PC-3 (cell line): ENCODE results near the gene UQCRC2. TPM values are rescaled to one million over a fixed set of nuclear protein-coding genes. Genes with fewer than 3 reads are reported as not detected.

Experiments
- ATAC-seq: fragments of 200-7000 bp; cut with Tn5 transposase; 2 replicates; pipeline ENCODE4 v1.9.1; 2020; ENCODE audit warnings: mild to moderate bottlenecking, moderate library complexity
- BruUV-seq: library from RNA; stranded (reverse); fragments of 400-500 nt; replicated peaks from 2 replicates; lab custom pipeline; 2021; lab: Mats Ljungman, UMichigan
- CTCF ChIA-PET: fragments of 300-600 bp; sonication (Branson Sonifier 250); formaldehyde crosslinking; loops from one replicate; lab custom pipeline; 2022; ENCODE audit warnings: antibody characterized with exemption; lab: Charles Lee
- POLR2A ChIA-PET: fragments of 300-600 bp; sonication (Branson Sonifier 250); formaldehyde crosslinking; loops from one replicate; lab custom pipeline; 2022; ENCODE audit warnings: antibody characterized with exemption; ENCODE audit not compliant: unreplicated experiment; lab: Charles Lee
- DNase-seq: peaks from one replicate; pipeline ENCODE4 v3.0.0-alpha.2; 2015
- H2AFZ ChIP-seq: fragments of 300-600 bp; sonication (generic); 2 replicates; pipeline ENCODE4 v1.6.0; 2016; ENCODE audit warnings: antibody characterized with exemption, low read length
- H3F3A ChIP-seq: fragments of 300-600 bp; sonication (generic); one replicate; pipeline ENCODE4 v1.6.0; 2017; ENCODE audit warnings: antibody characterized with exemption, low read length, control low read depth, mild to moderate bottlenecking; ENCODE audit not compliant: unreplicated experiment
- H3K27ac ChIP-seq: fragments of 300-600 bp; sonication (generic); 2 replicates; pipeline ENCODE4 v1.5.1; 2016; ENCODE audit warnings: mild to moderate bottlenecking, low read length
- H3K27me3 ChIP-seq: fragments of 300-600 bp; sonication (generic); 2 replicates; pipeline ENCODE4 v1.6.1; 2016; ENCODE audit warnings: low read length, mixed read lengths
- H3K36me3 ChIP-seq: fragments of 300-600 bp; sonication (generic); 2 replicates; pipeline ENCODE4 v1.6.1; 2016; ENCODE audit warnings: low read depth, mixed run types, low read length, mixed read lengths
- H3K4me1 ChIP-seq: fragments of 300-600 bp; sonication (generic); 2 replicates; pipeline ENCODE4 v1.5.1; 2016; ENCODE audit warnings: low read length; ENCODE audit not compliant: insufficient read depth
- H3K4me2 ChIP-seq: fragments of 300-600 bp; sonication (generic); 2 replicates; pipeline ENCODE4 v1.6.0; 2016; ENCODE audit warnings: low read length
- H3K4me3 ChIP-seq: fragments of 300-600 bp; sonication (generic); 2 replicates; pipeline ENCODE4 v1.5.1; 2016; ENCODE audit warnings: mild to moderate bottlenecking, low read length, mixed read lengths
- H3K79me2 ChIP-seq: fragments of 300-600 bp; sonication (generic); 2 replicates; pipeline ENCODE4 v1.6.1; 2017; ENCODE audit warnings: low read length, mixed read lengths
- H3K9ac ChIP-seq: fragments of 300-600 bp; sonication (generic); 2 replicates; pipeline ENCODE4 v1.6.0; 2016; ENCODE audit warnings: mild to moderate bottlenecking, low read length
- H3K9me2 ChIP-seq: fragments of 300-600 bp; sonication (generic); replicated peaks from 2 replicates; pipeline ENCODE4 v1.6.1; 2016; ENCODE audit warnings: mixed run types, low read length, mixed read lengths
- H3K9me3 ChIP-seq: fragments of 300-600 bp; sonication (generic); 2 replicates; pipeline ENCODE4 v1.6.1; 2016; ENCODE audit warnings: low read length, mixed read lengths
- H4K20me1 ChIP-seq: fragments of 300-600 bp; sonication (generic); 2 replicates; pipeline ENCODE4 v1.6.1; 2016; ENCODE audit warnings: low read length, mixed read lengths
- CTCF ChIP-seq: fragments of 300-600 bp; sonication (generic); conservative IDR thresholded peaks from 2 replicates; pipeline ENCODE4 v1.5.1; 2017; ENCODE audit warnings: antibody characterized with exemption, low read depth, mild to moderate bottlenecking, low read length
- EZH2 ChIP-seq: fragments of 300-600 bp; sonication (generic); IDR thresholded peaks from one replicate; pipeline ENCODE4 v1.6.1; 2017; ENCODE audit warnings: antibody characterized with exemption, mild to moderate bottlenecking, low read length; ENCODE audit not compliant: unreplicated experiment
- EZH2phosphoT487 ChIP-seq: fragments of 300-600 bp; sonication (generic); IDR thresholded peaks from 2 replicates; pipeline ENCODE4 v1.6.1; 2018; ENCODE audit warnings: mild to moderate bottlenecking, antibody characterized with exemption, low read length, borderline replicate concordance
- intact Hi-C: fragments of 100-400 bp; cut with micrococcal nuclease; formaldehyde crosslinking; loops from 2 replicates; pipeline ENCODE4 v1.9.0; 2023
- total RNA-seq: library from RNA; depleted of rRNA; stranded (reverse); fragments of >200 nt; gene quantifications from 2 replicates; pipeline ENCODE4 v1.2.3, GENCODE V29; 2014

UQCRC2 gene
- total RNA-seq, 1 experiment from 2014 or later = 116 TPM

DNA sequence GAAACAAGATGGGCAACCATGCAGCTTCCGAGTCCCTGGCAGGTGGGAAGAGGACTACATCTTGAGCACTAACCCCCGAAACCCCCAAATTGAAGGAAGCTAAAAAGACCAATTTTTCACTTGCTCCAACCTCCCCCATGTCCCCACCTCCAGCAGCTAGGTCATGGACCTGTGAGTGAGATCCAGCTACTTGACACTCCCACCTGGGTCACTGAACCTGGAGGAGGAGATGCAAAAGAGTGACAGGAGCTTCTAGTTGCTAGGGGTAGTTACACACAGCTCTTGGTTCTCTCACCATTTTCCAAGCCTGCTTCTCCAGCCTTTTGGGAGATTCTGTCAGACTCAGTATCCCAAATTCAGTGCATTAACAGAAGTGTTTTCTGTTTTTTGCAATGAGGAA lies 36.6 kb downstream of the UQCRC2 start:
- Histone ChIP-seq H3K36me3 (no peaks in the 10 kb centered on the region; the same call in 1 of the 2 replicates), H3K4me3 (no peak overlapping the region), H3K27me3 (no peaks in the 10 kb centered on the region), H2AFZ (no peak overlapping the region), H4K20me1 (no peaks in the 10 kb centered on the region), H3F3A (peaks cover 2% of the 10 kb centered on the region), H3K4me2 (no peak overlapping the region), H3K9ac (no peak overlapping the region), H3K79me2 (no peaks in the 10 kb centered on the region), H3K27ac (no peak overlapping the region), H3K4me1 (peaks cover 21% of the 10 kb centered on the region), H3K9me3 (no peaks in the 10 kb centered on the region), H3K9me2 (no peaks in the 10 kb centered on the region)
- TF ChIP-seq CTCF = no peak
- no peak for TF ChIP-seq EZH2phosphoT487
- no peak for TF ChIP-seq EZH2
- POLR2A ChIA-PET = no interaction called here
- intact Hi-C loops = no loop called here
- BruUV-seq = no TSS peak
- no peak for ATAC-seq
- no peak for DNase-seq
- CTCF ChIA-PET = no interaction called here

GRCh38 chr16:21990381-21990944 lies 37.3 kb downstream of the UQCRC2 start:
- Histone ChIP-seq H3K27ac (no peak overlapping the region), H3K4me3 (no peak overlapping the region), H2AFZ (no peak overlapping the region), H3K9me2 (no peaks in the 10 kb centered on the region), H3K9ac (no peak overlapping the region), H3K27me3 (no peaks in the 10 kb centered on the region), H4K20me1 (no peaks in the 10 kb centered on the region), H3K4me2 (no peak overlapping the region), H3K4me1 (peaks cover 21% of the 10 kb centered on the region), H3K79me2 (no peaks in the 10 kb centered on the region), H3K9me3 (no peaks in the 10 kb centered on the region), H3F3A (peaks cover 2% of the 10 kb centered on the region), H3K36me3 (no peaks in the 10 kb centered on the region)
- DNase-seq (no peak), ATAC-seq (no peak)
- TF ChIP-seq EZH2phosphoT487 (no peak), CTCF (no peak), EZH2 (no peak)
- BruUV-seq = no TSS peak
- CTCF ChIA-PET = no interaction called here
- POLR2A ChIA-PET = no interaction called here
- intact Hi-C loops = no loop called here

GRCh38 chr16:21991621-21992020 lies 38.5 kb downstream of the UQCRC2 start:
- no peak overlapping the region for H3K9ac ChIP-seq
- peaks cover 2% of the 10 kb centered on the region for H3F3A ChIP-seq
- intact Hi-C loops = no loop called here
- H3K4me1 ChIP-seq = peaks cover 21% of the 10 kb centered on the region
- no peak overlapping the region for H3K4me2 ChIP-seq
- no peak overlapping the region for H2AFZ ChIP-seq
- ChIA-PET CTCF (no interaction called here), POLR2A (no interaction called here)
- ATAC-seq (no peak), DNase-seq (no peak)
- no TSS peak for BruUV-seq
- no peaks in the 10 kb centered on the region for H3K36me3 ChIP-seq
- H4K20me1 ChIP-seq = no peaks in the 10 kb centered on the region
- H3K27me3 ChIP-seq = no peaks in the 10 kb centered on the region
- H3K9me3 ChIP-seq = no peaks in the 10 kb centered on the region
- H3K27ac ChIP-seq = no peak overlapping the region
- H3K9me2 ChIP-seq = no peaks in the 10 kb centered on the region
- no peak overlapping the region for H3K4me3 ChIP-seq
- H3K79me2 ChIP-seq = no peaks in the 10 kb centered on the region
- TF ChIP-seq EZH2 (no peak), CTCF (no peak), EZH2phosphoT487 (no peak)
